ENCODE measurements around the gene TUBB3.
A peak's percentile ranks its signal among the peaks of the same experiment; 100 is the strongest.

TUBB3 gene

GRCh38 chr16:89908236-89908635 lies 14.9 kb upstream of the TUBB3 start:
- no peak for TF ChIP-seq CTCF (IDR thresholded peaks at IDR 0.05; ENCODE audit: insufficient read depth, low read depth, low read length, missing control alignments)
- no peak overlapping the region for H3K4me3 ChIP-seq (ENCODE audit: low read depth, low read length)
- DNase-seq (ENCODE audit: low read depth): no peak

GRCh38 chr16:89909777-89910716 lies 13.1 kb upstream of the TUBB3 start:
- TF ChIP-seq CTCF (IDR thresholded peaks at IDR 0.05; ENCODE audit: insufficient read depth, low read depth, low read length, missing control alignments): peak; percentile 89
- no peak overlapping the region for H3K4me3 ChIP-seq (ENCODE audit: low read depth, low read length)
- DNase-seq (ENCODE audit: low read depth): peak; percentile 74

- no peak overlapping the region for H3K4me3 ChIP-seq (ENCODE audit: low read depth, low read length)
- no peak for DNase-seq (ENCODE audit: low read depth)
- TF ChIP-seq CTCF (IDR thresholded peaks at IDR 0.05; ENCODE audit: insufficient read depth, low read depth, low read length, missing control alignments): no peak
Observed at GRCh38 chr16:89910717-89911354, 12.3 kb upstream of the TUBB3 start.

- no peak overlapping the region for H3K4me3 ChIP-seq (ENCODE audit: low read depth, low read length)
- TF ChIP-seq CTCF (IDR thresholded peaks at IDR 0.05; ENCODE audit: insufficient read depth, low read depth, low read length, missing control alignments): no peak
- no peak for DNase-seq (ENCODE audit: low read depth)
Observed at GRCh38 chr16:89911375-89911774, 11.8 kb upstream of the TUBB3 start.

GRCh38 chr16:89912143-89912542 lies 11.0 kb upstream of the TUBB3 start:
- DNase-seq (ENCODE audit: low read depth): no peak
- no peak for TF ChIP-seq CTCF (IDR thresholded peaks at IDR 0.05; ENCODE audit: insufficient read depth, low read depth, low read length, missing control alignments)
- H3K4me3 ChIP-seq (ENCODE audit: low read depth, low read length): no peak overlapping the region

GRCh38 chr16:89912627-89913026 lies 10.5 kb upstream of the TUBB3 start:
- H3K4me3 ChIP-seq (ENCODE audit: low read depth, low read length): no peak overlapping the region
- DNase-seq (ENCODE audit: low read depth): no peak
- no peak for TF ChIP-seq CTCF (IDR thresholded peaks at IDR 0.05; ENCODE audit: insufficient read depth, low read depth, low read length, missing control alignments)

All from GM12865 (cell line).